Gastrocnemius medialis (tissue), 4 donors: Measurements from ENCODE around the gene DNAJB6.

ENCODE experiments used
- CTCF ChIP-seq, 5 experiments: fragments of 450-650 bp in 3 of 5; fragments of 200-600 bp in 2 of 5; sonication (generic) in 2 of 5; IDR thresholded peaks in 4 of 5; conservative IDR thresholded peaks in 1 of 5; 1 replicate in 4 of 5; 2 replicates in 1 of 5; pipeline ENCODE4 v1.5.1; 2016 to 2019; ENCODE audit warnings: antibody characterized with exemption in 5 of 5, mild to moderate bottlenecking in 3 of 5, moderate library complexity in 3 of 5
- POLR2A ChIP-seq, 2 donors: fragments of 450-650 bp; IDR thresholded peaks; one replicate each; pipeline ENCODE4 v1.6.1; 2017; ENCODE audit warnings: antibody characterized with exemption in 2 of 2, mild to moderate bottlenecking in 2 of 2, moderate library complexity in 2 of 2

GRCh38 chr7:157429680-157430224 lies 92.9 kb downstream of the DNAJB6 start:
- TF ChIP-seq CTCF (IDR thresholded peaks at IDR 0.05 in 4 of 5, conservative IDR thresholded peaks at IDR 0.05 in 1 of 5) (no peak), POLR2A (IDR thresholded peaks at IDR 0.05) (no peak)
